Measurements from ENCODE around the gene GSTA2.

GRCh38 chr6:52706001-52706400 lies 57.3 kb downstream of the GSTA2 start:
- TF ChIP-seq, protein P1, sequence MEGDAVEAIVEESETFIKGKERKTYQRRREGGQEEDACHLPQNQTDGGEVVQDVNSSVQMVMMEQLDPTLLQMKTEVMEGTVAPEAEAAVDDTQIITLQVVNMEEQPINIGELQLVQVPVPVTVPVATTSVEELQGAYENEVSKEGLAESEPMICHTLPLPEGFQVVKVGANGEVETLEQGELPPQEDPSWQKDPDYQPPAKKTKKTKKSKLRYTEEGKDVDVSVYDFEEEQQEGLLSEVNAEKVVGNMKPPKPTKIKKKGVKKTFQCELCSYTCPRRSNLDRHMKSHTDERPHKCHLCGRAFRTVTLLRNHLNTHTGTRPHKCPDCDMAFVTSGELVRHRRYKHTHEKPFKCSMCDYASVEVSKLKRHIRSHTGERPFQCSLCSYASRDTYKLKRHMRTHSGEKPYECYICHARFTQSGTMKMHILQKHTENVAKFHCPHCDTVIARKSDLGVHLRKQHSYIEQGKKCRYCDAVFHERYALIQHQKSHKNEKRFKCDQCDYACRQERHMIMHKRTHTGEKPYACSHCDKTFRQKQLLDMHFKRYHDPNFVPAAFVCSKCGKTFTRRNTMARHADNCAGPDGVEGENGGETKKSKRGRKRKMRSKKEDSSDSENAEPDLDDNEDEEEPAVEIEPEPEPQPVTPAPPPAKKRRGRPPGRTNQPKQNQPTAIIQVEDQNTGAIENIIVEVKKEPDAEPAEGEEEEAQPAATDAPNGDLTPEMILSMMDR (conservative IDR thresholded peaks at IDR 0.05) = no peak
- TF ChIP-seq EZH2 (IDR thresholded peaks at IDR 0.05; ENCODE audit: low read depth) = no peak

Data from PC-9 (cell line).